ENCODE data around the gene EPS15. TPM values are rescaled to one million over a fixed set of nuclear protein-coding genes. Genes with fewer than 3 reads are reported as not detected.

The EPS15 gene
- total and polyA plus RNA-seq, 2 of the 13 experiments (the other 11 are each of a cell fraction or from before 2014, with no cell fraction given) = 14.3 to 19.3 TPM

- H3K4me1 ChIP-seq (ENCODE audit: insufficient read depth, low read length) = no peaks in the 10 kb centered on the region
- ATAC-seq = no peak
- H3K4me3 ChIP-seq (replicated peaks in 1 of 3; ENCODE audit: insufficient read depth in 1 of 3, low read depth in 2 of 3, low read length in 3 of 3) = no peak overlapping the region
- 98% methylated on average over 2 of the region's 2 CpGs for WGBS (ENCODE audit: low lambda C conversion rate)
- peaks cover 15% of the 10 kb centered on the region for H3K9me3 ChIP-seq (ENCODE audit: low read length)
- peaks cover 3 to 18% of the 10 kb centered on the region in 2 experiments; a peak in 4 of 5 replicates for H3K36me3 ChIP-seq (replicated peaks in 1 of 2; ENCODE audit: control insufficient read depth in 1 of 2, insufficient read depth in 2 of 2, low read length in 2 of 2)
- no peak for FAIRE-seq
- no TSS peak for BruUV-seq (replicated peaks)
- no peaks in the 10 kb centered on the region for H3K79me2 ChIP-seq (ENCODE audit: insufficient read depth, low read length)
- H3K27ac ChIP-seq (ENCODE audit: extremely low read length, insufficient read depth, low read length) = no peak overlapping the region
- intact Hi-C loops (cut with micrococcal nuclease; ENCODE audit: unreplicated experiment) (no loop called here), in situ Hi-C loops (cut with HindIII; ENCODE audit: extremely low pct_ligation_motif_present, low pct_unique_long_range_greater_than_20kb) (no loop called here)
- DNase-seq (ENCODE audit: low spot score) = no peak
- CTCF ChIA-PET (ENCODE audit: low intra/inter-chr PET ratio, low total read pairs) = no interaction called here
- H3K9ac ChIP-seq (ENCODE audit: insufficient read depth, low read depth, low read length) = no peak overlapping the region
- no peak overlapping the region for H2AFZ ChIP-seq (ENCODE audit: low read length)
- H3K27me3 ChIP-seq (ENCODE audit: control insufficient read depth in 1 of 2, insufficient read depth in 2 of 2, low read length in 2 of 2) = no peaks in the 10 kb centered on the region
- H3K4me2 ChIP-seq (ENCODE audit: low read depth, low read length) = no peak overlapping the region
- POLR2A ChIA-PET = no interaction called here
- no peak for TF ChIP-seq SP2 (CRISPR knock-in tag; IDR thresholded peaks at IDR 0.05)
- no peak for TF ChIP-seq MXD1 (CRISPR knock-in tag; IDR thresholded peaks at IDR 0.05)
- no peak for TF ChIP-seq RAD51 (IDR thresholded peaks at IDR 0.05; ENCODE audit: borderline replicate concordance)
- peak; percentile 35; the same call in 1 of the 2 replicates for TF ChIP-seq CEBPB (IDR thresholded peaks at IDR 0.05; ENCODE audit: borderline replicate concordance, low read depth, low read length)
- TF ChIP-seq DMTF1 (CRISPR knock-in tag; IDR thresholded peaks at IDR 0.05) = no peak
- no peaks in the 10 kb centered on the region for H4K20me1 ChIP-seq (ENCODE audit: insufficient read depth, low read length)
These were observed 133.3 kb downstream of the EPS15 start for GRCh38 chr1:51385776-51386175.

- ATAC-seq = no peak
- Histone ChIP-seq H3K4me1 (ENCODE audit: insufficient read depth, low read length) (no peaks in the 10 kb centered on the region), H3K79me2 (ENCODE audit: insufficient read depth, low read length) (no peaks in the 10 kb centered on the region), H3K27me3 (ENCODE audit: control insufficient read depth in 1 of 2, insufficient read depth in 2 of 2, low read length in 2 of 2) (no peaks in the 10 kb centered on the region), H4K20me1 (ENCODE audit: insufficient read depth, low read length) (no peaks in the 10 kb centered on the region), H3K9ac (ENCODE audit: insufficient read depth, low read depth, low read length) (no peak overlapping the region), H3K4me3 (replicated peaks in 1 of 3; ENCODE audit: insufficient read depth in 1 of 3, low read depth in 2 of 3, low read length in 3 of 3) (no peak overlapping the region), H3K27ac (ENCODE audit: extremely low read length, insufficient read depth, low read length) (no peak overlapping the region), H3K36me3 (replicated peaks in 1 of 2; ENCODE audit: control insufficient read depth in 1 of 2, insufficient read depth in 2 of 2, low read length in 2 of 2) (peaks cover 4 to 18% of the 10 kb centered on the region in 2 experiments; a peak in 4 of 5 replicates), H3K9me3 (ENCODE audit: low read length) (peaks cover 15% of the 10 kb centered on the region), H2AFZ (ENCODE audit: low read length) (no peak overlapping the region), H3K4me2 (ENCODE audit: low read depth, low read length) (no peak overlapping the region)
- BruUV-seq (replicated peaks) = no TSS peak
- FAIRE-seq = no peak
- in situ Hi-C loops (cut with HindIII; ENCODE audit: extremely low pct_ligation_motif_present, low pct_unique_long_range_greater_than_20kb) = no loop called here
- intact Hi-C loops (cut with micrococcal nuclease; ENCODE audit: unreplicated experiment) = no loop called here
- ChIA-PET CTCF (ENCODE audit: low intra/inter-chr PET ratio, low total read pairs) (no interaction called here), POLR2A (no interaction called here)
- no peak for DNase-seq (ENCODE audit: low spot score)
- TF ChIP-seq JUN (CRISPR knock-in tag; IDR thresholded peaks at IDR 0.05) (no peak), ZNF574 (CRISPR knock-in tag; IDR thresholded peaks at IDR 0.05) (no peak), MLX (CRISPR knock-in tag; IDR thresholded peaks at IDR 0.05) (no peak)
These were observed 137.1 kb downstream of the EPS15 start for GRCh38 chr1:51381964-51382363.
